Uterus (tissue), 4 donors: ENCODE data around the gene PCNX2. TPM values are rescaled to one million over a fixed set of nuclear protein-coding genes. Genes with fewer than 3 reads are reported as not detected.

ENCODE experiments used
- DNase-seq, 2 donors: peaks; one replicate each; pipeline ENCODE4 v3.0.0-alpha.2; 2019 to 2020
- H3K27ac ChIP-seq, 2 donors: fragments of 200-600 bp; sonication (generic); 1 replicate in 1 of 2; 2 replicates in 1 of 2; pipeline ENCODE4 v1.5.1; 2016 to 2018
- H3K27me3 ChIP-seq, 2 donors: fragments of 200-600 bp; sonication (generic); one replicate each; pipeline ENCODE4 v1.5.1; 2018 to 2019; ENCODE audit warnings: control low read depth in 1 of 2
- H3K36me3 ChIP-seq, 2 donors: fragments of 200-600 bp; sonication (generic); one replicate each; pipeline ENCODE4 v1.5.1; 2019; ENCODE audit warnings: control low read depth in 1 of 2
- H3K4me1 ChIP-seq, 2 donors: fragments of 200-600 bp; sonication (generic); one replicate each; pipeline ENCODE4 v1.5.1; 2018 to 2019; ENCODE audit warnings: control low read depth in 1 of 2
- H3K4me3 ChIP-seq, 2 donors: fragments of 200-600 bp; sonication (generic); 1 replicate in 1 of 2; 2 replicates in 1 of 2; pipeline ENCODE4 v1.5.1; 2018 to 2019; ENCODE audit warnings: mild to moderate bottlenecking in 1 of 2
- H3K9me3 ChIP-seq, 2 donors: fragments of 200-600 bp; sonication (generic); one replicate each; pipeline ENCODE4 v1.5.1; 2019; ENCODE audit warnings: control low read depth in 1 of 2
- CTCF ChIP-seq, 4 experiments: fragments of 200-600 bp in 2 of 4; fragments of 450-650 bp in 2 of 4; sonication (generic) in 2 of 4; IDR thresholded peaks; one replicate each; pipeline ENCODE4 v1.5.1; 2016 to 2019; ENCODE audit warnings: antibody characterized with exemption in 4 of 4, mild to moderate bottlenecking in 2 of 4, moderate library complexity in 1 of 4
- POLR2A ChIP-seq, 2 donors: fragments of 450-650 bp; IDR thresholded peaks; one replicate each; pipeline ENCODE4 v1.6.1; 2016; ENCODE audit warnings: antibody characterized with exemption in 2 of 2, mild to moderate bottlenecking in 1 of 2, moderate library complexity in 1 of 2
- intact Hi-C: fragments of 100-400 bp; cut with DNase I; formaldehyde crosslinking; loops from one replicate; pipeline ENCODE4 v1.15.1; 2023; ENCODE audit warnings: low total_unique reads
- total RNA-seq, 4 donors: library from RNA; depleted of rRNA in 3 of 4; stranded (reverse); fragments of >200 nt in 3 of 4; gene quantifications; one replicate each; pipeline versions ENCODE4 v1.1.0 to v1.2.4, GENCODE V29; 2014 to 2023
- donor health status: DM: yes; HTN: yes; CAD: no.

Gene PCNX2
- total RNA-seq, 4 donors from 2014 or later: 4.1 to 36.2 (median 14.1) TPM

- intact Hi-C loops: no loop called here
- TF ChIP-seq CTCF (IDR thresholded peaks at IDR 0.05): no peak
- TF ChIP-seq POLR2A (IDR thresholded peaks at IDR 0.05): no peak
- no peaks in the 10 kb centered on the region for H3K9me3 ChIP-seq
- no peaks in the 10 kb centered on the region for H3K27me3 ChIP-seq
- no peaks in the 10 kb centered on the region for H3K36me3 ChIP-seq
- H3K4me3 ChIP-seq: no peak overlapping the region
- DNase-seq: no peak
- H3K4me1 ChIP-seq: peaks cover 0 to 5% of the 10 kb centered on the region in 2 donors
- H3K27ac ChIP-seq: no peak overlapping the region
Measured at GRCh38 chr1:233114860-233115259, 180.7 kb downstream of the PCNX2 start.

GRCh38 chr1:233114159-233114558, 181.4 kb downstream of the PCNX2 start:
- intact Hi-C loops: no loop called here
- H3K4me1 ChIP-seq: peaks cover 0 to 5% of the 10 kb centered on the region in 2 donors
- no peaks in the 10 kb centered on the region for H3K27me3 ChIP-seq
- H3K9me3 ChIP-seq: no peaks in the 10 kb centered on the region
- no peak overlapping the region for H3K4me3 ChIP-seq
- TF ChIP-seq CTCF (IDR thresholded peaks at IDR 0.05) (no peak), POLR2A (IDR thresholded peaks at IDR 0.05) (no peak)
- no peaks in the 10 kb centered on the region for H3K36me3 ChIP-seq
- H3K27ac ChIP-seq: peak overlapping the region in 1 of 2 donors; percentile 83
- DNase-seq: no peak

GRCh38 chr1:233113009-233113879, 182.3 kb downstream of the PCNX2 start:
- TF ChIP-seq CTCF (IDR thresholded peaks at IDR 0.05) (no peak), POLR2A (IDR thresholded peaks at IDR 0.05) (no peak)
- peaks cover 0 to 5% of the 10 kb centered on the region in 2 donors for H3K4me1 ChIP-seq
- peak overlapping the region; percentile 51 to 83 for H3K27ac ChIP-seq
- H3K4me3 ChIP-seq: no peak overlapping the region
- no peaks in the 10 kb centered on the region for H3K36me3 ChIP-seq
- intact Hi-C loops: no loop called here
- H3K9me3 ChIP-seq: no peaks in the 10 kb centered on the region
- no peaks in the 10 kb centered on the region for H3K27me3 ChIP-seq
- DNase-seq: peak; percentile 83 to 88

- Histone ChIP-seq H3K36me3 (no peaks in the 10 kb centered on the region), H3K9me3 (no peaks in the 10 kb centered on the region), H3K27ac (peak overlapping the region; percentile 51 to 83), H3K4me3 (no peak overlapping the region), H3K4me1 (peaks cover 0 to 5% of the 10 kb centered on the region in 2 donors), H3K27me3 (no peaks in the 10 kb centered on the region)
- no peak for TF ChIP-seq POLR2A (IDR thresholded peaks at IDR 0.05)
- no peak for TF ChIP-seq CTCF (IDR thresholded peaks at IDR 0.05)
- intact Hi-C loops: no loop called here
- DNase-seq: no peak
Measured at GRCh38 chr1:233112186-233113008, 183.1 kb downstream of the PCNX2 start.

- no peak overlapping the region for H3K27ac ChIP-seq
- no peak for TF ChIP-seq POLR2A (IDR thresholded peaks at IDR 0.05)
- no peak for TF ChIP-seq CTCF (IDR thresholded peaks at IDR 0.05)
- no peak for DNase-seq
Measured at GRCh38 chr1:233111731-233112130, 183.8 kb downstream of the PCNX2 start.

More at GRCh38 chr1:233111731-233112130, 183.8 kb downstream of the PCNX2 start:
- Histone ChIP-seq H3K9me3 (no peaks in the 10 kb centered on the region), H3K27me3 (no peaks in the 10 kb centered on the region), H3K4me1 (peaks cover 0 to 5% of the 10 kb centered on the region in 2 donors), H3K36me3 (no peaks in the 10 kb centered on the region), H3K4me3 (no peak overlapping the region)
- intact Hi-C loops: no loop called here
